PC-3 (cell line): ENCODE results near the gene SART3.

Experiments used
- EZH2 ChIP-seq: fragments of 300-600 bp; sonication (generic); IDR thresholded peaks from one replicate; pipeline ENCODE4 v1.6.1; 2017; ENCODE audit warnings: antibody characterized with exemption, mild to moderate bottlenecking, low read length; ENCODE audit not compliant: unreplicated experiment
- TF ChIP-seq, protein P1 (sequence below): fragments of 300-600 bp; sonication (generic); conservative IDR thresholded peaks from 2 replicates; pipeline ENCODE4 v1.5.1; 2017; ENCODE audit warnings: antibody characterized with exemption, low read depth, mild to moderate bottlenecking, low read length

DNA sequence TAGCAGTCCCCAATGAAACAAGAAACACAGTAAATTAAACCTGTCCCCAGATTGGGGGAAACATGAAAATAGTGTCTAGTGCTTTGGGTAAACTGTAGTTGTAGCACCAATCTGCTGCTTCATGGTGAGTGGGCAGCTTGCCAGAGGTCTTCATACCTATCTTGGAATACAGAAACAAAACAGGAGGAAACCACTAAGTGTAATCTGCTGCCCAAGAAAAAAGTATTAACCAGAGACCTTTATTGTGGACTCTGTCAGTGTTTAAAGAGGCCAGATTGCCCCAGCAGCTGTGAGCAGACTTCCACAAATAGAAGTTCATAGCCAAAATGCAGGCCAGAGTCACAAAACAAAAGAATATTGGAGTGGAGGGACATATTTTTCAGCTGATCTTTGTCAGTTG is 3.8 kb upstream of the SART3 start:
- TF ChIP-seq, protein P1, sequence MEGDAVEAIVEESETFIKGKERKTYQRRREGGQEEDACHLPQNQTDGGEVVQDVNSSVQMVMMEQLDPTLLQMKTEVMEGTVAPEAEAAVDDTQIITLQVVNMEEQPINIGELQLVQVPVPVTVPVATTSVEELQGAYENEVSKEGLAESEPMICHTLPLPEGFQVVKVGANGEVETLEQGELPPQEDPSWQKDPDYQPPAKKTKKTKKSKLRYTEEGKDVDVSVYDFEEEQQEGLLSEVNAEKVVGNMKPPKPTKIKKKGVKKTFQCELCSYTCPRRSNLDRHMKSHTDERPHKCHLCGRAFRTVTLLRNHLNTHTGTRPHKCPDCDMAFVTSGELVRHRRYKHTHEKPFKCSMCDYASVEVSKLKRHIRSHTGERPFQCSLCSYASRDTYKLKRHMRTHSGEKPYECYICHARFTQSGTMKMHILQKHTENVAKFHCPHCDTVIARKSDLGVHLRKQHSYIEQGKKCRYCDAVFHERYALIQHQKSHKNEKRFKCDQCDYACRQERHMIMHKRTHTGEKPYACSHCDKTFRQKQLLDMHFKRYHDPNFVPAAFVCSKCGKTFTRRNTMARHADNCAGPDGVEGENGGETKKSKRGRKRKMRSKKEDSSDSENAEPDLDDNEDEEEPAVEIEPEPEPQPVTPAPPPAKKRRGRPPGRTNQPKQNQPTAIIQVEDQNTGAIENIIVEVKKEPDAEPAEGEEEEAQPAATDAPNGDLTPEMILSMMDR, result no peak
- no peak for TF ChIP-seq EZH2
